HepG2 (cell line): Measurements from ENCODE around the gene MYOF. TPM values are rescaled to one million over a fixed set of nuclear protein-coding genes. Genes with fewer than 3 reads are reported as not detected.
A peak's percentile ranks its signal among the peaks of the same experiment; 100 is the strongest.

Experiments
- POGZ ChIP-seq: sonication (generic); formaldehyde crosslinking; IDR thresholded peaks from 2 replicates; pipeline ENCODE4 v1.4.0; 2020; ENCODE audit warnings: mild to moderate bottlenecking, missing genetic modification reagents
- SIN3A ChIP-seq: IDR thresholded peaks from 2 replicates; pipeline ENCODE4 v1.6.1; 2011; ENCODE audit warnings: low read depth, mild to moderate bottlenecking, control low read depth, low read length, borderline replicate concordance
- SOX5 ChIP-seq: IDR thresholded peaks from 2 replicates; pipeline ENCODE4 v1.6.1; 2016; ENCODE audit warnings: borderline replicate concordance
- XBP1 ChIP-seq: sonication (generic); formaldehyde crosslinking; IDR thresholded peaks from 2 replicates; pipeline ENCODE4 v1.5.0; 2020; ENCODE audit warnings: missing genetic modification reagents
- ZBTB7A ChIP-seq: sonication (generic); formaldehyde crosslinking; IDR thresholded peaks from 2 replicates; pipeline ENCODE4 v1.8.0; 2022; ENCODE audit warnings: mild to moderate bottlenecking, missing genetic modification reagents
- ZNF331 ChIP-seq: sonication (generic); formaldehyde crosslinking; IDR thresholded peaks from 2 replicates; pipeline ENCODE4 v1.4.0; 2020; ENCODE audit warnings: missing genetic modification reagents
- ZNF543 ChIP-seq: sonication (generic); formaldehyde crosslinking; IDR thresholded peaks from 2 replicates; pipeline ENCODE4 v1.4.0; 2020; ENCODE audit warnings: mild to moderate bottlenecking, missing genetic modification reagents
- ZNF619 ChIP-seq: sonication (generic); formaldehyde crosslinking; IDR thresholded peaks from 2 replicates; pipeline ENCODE4 v1.4.0; 2020; ENCODE audit warnings: mild to moderate bottlenecking, missing genetic modification reagents
- ZNF670 ChIP-seq: sonication (generic); formaldehyde crosslinking; IDR thresholded peaks from 2 replicates; pipeline ENCODE4 v1.8.0; 2022; ENCODE audit warnings: mild to moderate bottlenecking, missing genetic modification reagents, borderline replicate concordance
- ZNF687 ChIP-seq: sonication (generic); formaldehyde crosslinking; IDR thresholded peaks from 2 replicates; pipeline ENCODE4 v1.5.1; 2020; ENCODE audit warnings: mild to moderate bottlenecking, missing genetic modification reagents, moderate library complexity
- ZNF782 ChIP-seq: sonication (generic); formaldehyde crosslinking; IDR thresholded peaks from 2 replicates; pipeline ENCODE4 v1.4.0; 2020; ENCODE audit warnings: missing genetic modification reagents, mild to moderate bottlenecking, borderline replicate concordance
- polyA plus RNA-seq, 8 experiments: library from polyadenylated mRNA; depleted of rRNA in 3 of 8; stranded (reverse) in 7 of 8; unstranded in 1 of 8; fragments of >200 nt; fragmentation: Illumina TruSeq in 4 of 8; extraction: Trizol in 4 of 8; gene quantifications; 2 replicates each; pipeline versions ENCODE4 v1.2.1 to v1.2.3, GENCODE V29; 2011 to 2016; ENCODE audit warnings: low read depth in 4 of 8, missing spikeins in 1 of 8, mixed read lengths in 1 of 8; ENCODE audit not compliant: insufficient read depth in 1 of 8
- total RNA-seq, 5 experiments: library from RNA; depleted of rRNA; stranded (reverse); fragments of >200 nt; fragmentation: Illumina TruSeq; extraction: Trizol; gene quantifications; 2 replicates each; pipeline ENCODE4 v1.2.3, GENCODE V29; 2016; ENCODE audit warnings: low read depth in 1 of 5
- TF ChIP-seq, protein P1 (sequence below): IDR thresholded peaks from 2 replicates; pipeline ENCODE4 v1.6.1; 2016; ENCODE audit warnings: missing compliant biosample characterization, missing genetic modification reagents, borderline replicate concordance
- TF ChIP-seq, protein P2 (sequence below): sonication (generic); formaldehyde crosslinking; conservative IDR thresholded peaks from 2 replicates; pipeline ENCODE4 v1.4.0; 2020; ENCODE audit warnings: missing genetic modification reagents
- TF ChIP-seq, protein P3 (sequence below): sonication (generic); formaldehyde crosslinking; IDR thresholded peaks from 2 replicates; pipeline ENCODE4 v1.4.0; 2020; ENCODE audit warnings: missing genetic modification reagents, borderline replicate concordance
- TF ChIP-seq, protein P4 (sequence below): sonication (generic); formaldehyde crosslinking; IDR thresholded peaks from 2 replicates; pipeline ENCODE4 v1.4.0; 2020; ENCODE audit warnings: missing genetic modification reagents, borderline replicate concordance

Gene MYOF
- total and polyA plus RNA-seq, 2 of the 13 experiments (the other 11 are each of a cell fraction or from before 2014, with no cell fraction given) = 0.18 to 0.42 TPM

- peak; percentile 73 for TF ChIP-seq ZNF687 (CRISPR knock-in tag)
- TF ChIP-seq, protein P1, sequence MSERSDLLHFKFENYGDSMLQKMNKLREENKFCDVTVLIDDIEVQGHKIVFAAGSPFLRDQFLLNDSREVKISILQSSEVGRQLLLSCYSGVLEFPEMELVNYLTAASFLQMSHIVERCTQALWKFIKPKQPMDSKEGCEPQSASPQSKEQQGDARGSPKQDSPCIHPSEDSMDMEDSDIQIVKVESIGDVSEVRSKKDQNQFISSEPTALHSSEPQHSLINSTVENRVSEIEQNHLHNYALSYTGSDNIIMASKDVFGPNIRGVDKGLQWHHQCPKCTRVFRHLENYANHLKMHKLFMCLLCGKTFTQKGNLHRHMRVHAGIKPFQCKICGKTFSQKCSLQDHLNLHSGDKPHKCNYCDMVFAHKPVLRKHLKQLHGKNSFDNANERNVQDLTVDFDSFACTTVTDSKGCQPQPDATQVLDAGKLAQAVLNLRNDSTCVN (CRISPR knock-in tag) = peak; percentile 40; the same call in 1 of the 2 replicates
- peak; percentile 57; the same call in 1 of the 2 replicates for TF ChIP-seq SOX5 (CRISPR knock-in tag)
- TF ChIP-seq SIN3A = peak; percentile 59; the same call in 1 of the 2 replicates
- TF ChIP-seq ZNF619 (CRISPR knock-in tag) = no peak
- TF ChIP-seq ZNF670 = no peak
- TF ChIP-seq, protein P2, sequence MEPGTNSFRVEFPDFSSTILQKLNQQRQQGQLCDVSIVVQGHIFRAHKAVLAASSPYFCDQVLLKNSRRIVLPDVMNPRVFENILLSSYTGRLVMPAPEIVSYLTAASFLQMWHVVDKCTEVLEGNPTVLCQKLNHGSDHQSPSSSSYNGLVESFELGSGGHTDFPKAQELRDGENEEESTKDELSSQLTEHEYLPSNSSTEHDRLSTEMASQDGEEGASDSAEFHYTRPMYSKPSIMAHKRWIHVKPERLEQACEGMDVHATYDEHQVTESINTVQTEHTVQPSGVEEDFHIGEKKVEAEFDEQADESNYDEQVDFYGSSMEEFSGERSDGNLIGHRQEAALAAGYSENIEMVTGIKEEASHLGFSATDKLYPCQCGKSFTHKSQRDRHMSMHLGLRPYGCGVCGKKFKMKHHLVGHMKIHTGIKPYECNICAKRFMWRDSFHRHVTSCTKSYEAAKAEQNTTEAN (CRISPR knock-in tag) = no peak
- TF ChIP-seq, protein P3, sequence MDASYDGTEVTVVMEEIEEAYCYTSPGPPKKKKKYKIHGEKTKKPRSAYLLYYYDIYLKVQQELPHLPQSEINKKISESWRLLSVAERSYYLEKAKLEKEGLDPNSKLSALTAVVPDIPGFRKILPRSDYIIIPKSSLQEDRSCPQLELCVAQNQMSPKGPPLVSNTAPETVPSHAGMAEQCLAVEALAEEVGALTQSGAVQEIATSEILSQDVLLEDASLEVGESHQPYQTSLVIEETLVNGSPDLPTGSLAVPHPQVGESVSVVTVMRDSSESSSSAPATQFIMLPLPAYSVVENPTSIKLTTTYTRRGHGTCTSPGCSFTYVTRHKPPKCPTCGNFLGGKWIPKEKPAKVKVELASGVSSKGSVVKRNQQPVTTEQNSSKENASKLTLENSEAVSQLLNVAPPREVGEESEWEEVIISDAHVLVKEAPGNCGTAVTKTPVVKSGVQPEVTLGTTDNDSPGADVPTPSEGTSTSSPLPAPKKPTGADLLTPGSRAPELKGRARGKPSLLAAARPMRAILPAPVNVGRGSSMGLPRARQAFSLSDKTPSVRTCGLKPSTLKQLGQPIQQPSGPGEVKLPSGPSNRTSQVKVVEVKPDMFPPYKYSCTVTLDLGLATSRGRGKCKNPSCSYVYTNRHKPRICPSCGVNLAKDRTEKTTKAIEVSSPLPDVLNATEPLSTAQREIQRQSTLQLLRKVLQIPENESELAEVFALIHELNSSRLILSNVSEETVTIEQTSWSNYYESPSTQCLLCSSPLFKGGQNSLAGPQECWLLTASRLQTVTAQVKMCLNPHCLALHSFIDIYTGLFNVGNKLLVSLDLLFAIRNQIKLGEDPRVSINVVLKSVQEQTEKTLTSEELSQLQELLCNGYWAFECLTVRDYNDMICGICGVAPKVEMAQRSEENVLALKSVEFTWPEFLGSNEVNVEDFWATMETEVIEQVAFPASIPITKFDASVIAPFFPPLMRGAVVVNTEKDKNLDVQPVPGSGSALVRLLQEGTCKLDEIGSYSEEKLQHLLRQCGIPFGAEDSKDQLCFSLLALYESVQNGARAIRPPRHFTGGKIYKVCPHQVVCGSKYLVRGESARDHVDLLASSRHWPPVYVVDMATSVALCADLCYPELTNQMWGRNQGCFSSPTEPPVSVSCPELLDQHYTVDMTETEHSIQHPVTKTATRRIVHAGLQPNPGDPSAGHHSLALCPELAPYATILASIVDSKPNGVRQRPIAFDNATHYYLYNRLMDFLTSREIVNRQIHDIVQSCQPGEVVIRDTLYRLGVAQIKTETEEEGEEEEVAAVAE (CRISPR knock-in tag) = 0 out of 2 replicates have a peak, but pooled peaks have one; percentile 56
- no peak for TF ChIP-seq ZBTB7A (CRISPR knock-in tag)
- TF ChIP-seq ZNF543 (CRISPR knock-in tag) = no peak
- no peak for TF ChIP-seq ZNF782 (CRISPR knock-in tag)
- TF ChIP-seq POGZ (CRISPR knock-in tag) = peak; percentile 35; the same call in 1 of the 2 replicates
- peak; percentile 73 for TF ChIP-seq ZNF331
- TF ChIP-seq, protein P4, sequence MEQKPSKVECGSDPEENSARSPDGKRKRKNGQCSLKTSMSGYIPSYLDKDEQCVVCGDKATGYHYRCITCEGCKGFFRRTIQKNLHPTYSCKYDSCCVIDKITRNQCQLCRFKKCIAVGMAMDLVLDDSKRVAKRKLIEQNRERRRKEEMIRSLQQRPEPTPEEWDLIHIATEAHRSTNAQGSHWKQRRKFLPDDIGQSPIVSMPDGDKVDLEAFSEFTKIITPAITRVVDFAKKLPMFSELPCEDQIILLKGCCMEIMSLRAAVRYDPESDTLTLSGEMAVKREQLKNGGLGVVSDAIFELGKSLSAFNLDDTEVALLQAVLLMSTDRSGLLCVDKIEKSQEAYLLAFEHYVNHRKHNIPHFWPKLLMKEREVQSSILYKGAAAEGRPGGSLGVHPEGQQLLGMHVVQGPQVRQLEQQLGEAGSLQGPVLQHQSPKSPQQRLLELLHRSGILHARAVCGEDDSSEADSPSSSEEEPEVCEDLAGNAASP = 0 out of 2 replicates have a peak, but pooled peaks have one; percentile 23
- TF ChIP-seq XBP1 (CRISPR knock-in tag) = no peak
These were observed 36.8 kb downstream of the MYOF start (continued) for GRCh38 chr10:93445097-93445960.
